Measurements from ENCODE around the gene ARHGAP12. TPM values are rescaled to one million over a fixed set of nuclear protein-coding genes. Genes with fewer than 3 reads are reported as not detected.

ARHGAP12 gene
- total RNA-seq, 1 donor from 2014 or later, result 21.1 TPM

GRCh38 chr10:31952066-31952465 is 23.4 kb upstream of the ARHGAP12 start:
- DNase-seq, result no peak

GRCh38 chr10:31949266-31949665 is 20.6 kb upstream of the ARHGAP12 start:
- intact Hi-C loops (cut with micrococcal nuclease), result loop anchor here (5.0 kb wide), 1 partner anchor 87 kb away; no protein-coding TSS in a partner anchor
- no peak for ATAC-seq

More at GRCh38 chr10:31952066-31952465, 23.4 kb upstream of the ARHGAP12 start:
- intact Hi-C loops (cut with micrococcal nuclease), result no loop called here
- ATAC-seq, result no peak

GRCh38 chr10:31948021-31948420 is 19.4 kb upstream of the ARHGAP12 start:
- ATAC-seq (peak; percentile 18), DNase-seq (no peak)
- intact Hi-C loops (cut with micrococcal nuclease), result loop anchor here (5.0 kb wide), 1 partner anchor 86 kb away; no protein-coding TSS in a partner anchor

More at GRCh38 chr10:31949266-31949665, 20.6 kb upstream of the ARHGAP12 start:
- DNase-seq, result no peak

GRCh38 chr10:31947144-31947926 is 18.7 kb upstream of the ARHGAP12 start:
- ATAC-seq (peak; percentile 94), DNase-seq (no peak)
- intact Hi-C loops (cut with micrococcal nuclease), result loop anchor here (5.0 kb wide), 1 partner anchor 85 kb away; no protein-coding TSS in a partner anchor

- intact Hi-C loops (cut with micrococcal nuclease), result loop anchor here (5.0 kb wide), 1 partner anchor 83 kb away; no protein-coding TSS in a partner anchor
- DNase-seq (no peak), ATAC-seq (no peak)
Observed at GRCh38 chr10:31945392-31945791, 16.8 kb upstream of the ARHGAP12 start.

GRCh38 chr10:31944071-31944433 is 15.4 kb upstream of the ARHGAP12 start:
- ATAC-seq, result no peak
- intact Hi-C loops (cut with micrococcal nuclease), result no loop called here
- no peak for DNase-seq

GRCh38 chr10:31942892-31943291 is 14.3 kb upstream of the ARHGAP12 start:
- no peak for DNase-seq
- intact Hi-C loops (cut with micrococcal nuclease), result no loop called here
- no peak for ATAC-seq

GRCh38 chr10:31942435-31942834 is 13.8 kb upstream of the ARHGAP12 start:
- intact Hi-C loops (cut with micrococcal nuclease), result no loop called here
- ATAC-seq (no peak), DNase-seq (no peak)

GRCh38 chr10:31940839-31941653 is 12.4 kb upstream of the ARHGAP12 start:
- intact Hi-C loops (cut with micrococcal nuclease), result no loop called here
- DNase-seq, result no peak
- no peak for ATAC-seq

GRCh38 chr10:31939797-31940708 is 11.4 kb upstream of the ARHGAP12 start:
- intact Hi-C loops (cut with micrococcal nuclease), result no loop called here
- ATAC-seq, result no peak

GRCh38 chr10:31937371-31937770 is 8.7 kb upstream of the ARHGAP12 start:
- intact Hi-C loops (cut with micrococcal nuclease), result no loop called here
- DNase-seq (peak; percentile 39), ATAC-seq (peak; percentile 76)

More at GRCh38 chr10:31939797-31940708, 11.4 kb upstream of the ARHGAP12 start:
- no peak for DNase-seq

- ATAC-seq, result peak; percentile 23
- no peak for DNase-seq
- intact Hi-C loops (cut with micrococcal nuclease), result no loop called here
Observed at GRCh38 chr10:31936933-31937332, 8.3 kb upstream of the ARHGAP12 start.

GRCh38 chr10:31936086-31936485 is 7.5 kb upstream of the ARHGAP12 start:
- DNase-seq (no peak), ATAC-seq (no peak)
- intact Hi-C loops (cut with micrococcal nuclease), result no loop called here

GRCh38 chr10:31935678-31936077 is 7.0 kb upstream of the ARHGAP12 start:
- ATAC-seq (no peak), DNase-seq (no peak)
- intact Hi-C loops (cut with micrococcal nuclease), result no loop called here

GRCh38 chr10:31932838-31933237 is 4.2 kb upstream of the ARHGAP12 start:
- DNase-seq, result no peak
- ATAC-seq, result no peak
- intact Hi-C loops (cut with micrococcal nuclease), result no loop called here

- DNase-seq (no peak), ATAC-seq (no peak)
- intact Hi-C loops (cut with micrococcal nuclease), result no loop called here
Observed at GRCh38 chr10:31930856-31931255, 2.2 kb upstream of the ARHGAP12 start.

- no peak for ATAC-seq
- intact Hi-C loops (cut with micrococcal nuclease), result no loop called here
- DNase-seq, result no peak
Observed at GRCh38 chr10:31930023-31930751, 1.6 kb upstream of the ARHGAP12 start.

- intact Hi-C loops (cut with micrococcal nuclease), result loop anchor here (10.0 kb wide), 1 partner anchor 65 kb away; no protein-coding TSS in a partner anchor
- DNase-seq (peak; percentile 71), ATAC-seq (peak; percentile 71)
Observed at GRCh38 chr10:31929261-31930022, 811 bp upstream of the ARHGAP12 start.

Data from left ventricle myocardium superior (tissue), 1 donor.